Ishikawa (cell line): ENCODE results near the gene FYTTD1.

Experiments used
- CEBPB ChIP-seq: IDR thresholded peaks from 2 replicates; pipeline ENCODE4 v1.6.1; 2012
- CREB1 ChIP-seq: IDR thresholded peaks from 2 replicates; pipeline ENCODE4 v1.6.1; 2012; ENCODE audit warnings: low read depth
- EGR1 ChIP-seq: IDR thresholded peaks from 2 replicates; pipeline ENCODE4 v1.6.1; 2012
- EP300 ChIP-seq: IDR thresholded peaks from 2 replicates; pipeline ENCODE4 v1.6.1; 2012; ENCODE audit warnings: borderline replicate concordance
- RAD21 ChIP-seq: IDR thresholded peaks from 2 replicates; pipeline ENCODE4 v1.6.1; 2012; ENCODE audit warnings: low read depth
- YY1 ChIP-seq: IDR thresholded peaks from 2 replicates; pipeline ENCODE4 v1.6.1; 2012; ENCODE audit warnings: low read depth
- TF ChIP-seq, protein P1 (sequence below): IDR thresholded peaks from 2 replicates; pipeline ENCODE4 v1.6.1; 2012
- TF ChIP-seq, protein P2 (sequence below): IDR thresholded peaks from 2 replicates; pipeline ENCODE4 v1.6.1; 2012; ENCODE audit warnings: low read depth, mild to moderate bottlenecking

DNA sequence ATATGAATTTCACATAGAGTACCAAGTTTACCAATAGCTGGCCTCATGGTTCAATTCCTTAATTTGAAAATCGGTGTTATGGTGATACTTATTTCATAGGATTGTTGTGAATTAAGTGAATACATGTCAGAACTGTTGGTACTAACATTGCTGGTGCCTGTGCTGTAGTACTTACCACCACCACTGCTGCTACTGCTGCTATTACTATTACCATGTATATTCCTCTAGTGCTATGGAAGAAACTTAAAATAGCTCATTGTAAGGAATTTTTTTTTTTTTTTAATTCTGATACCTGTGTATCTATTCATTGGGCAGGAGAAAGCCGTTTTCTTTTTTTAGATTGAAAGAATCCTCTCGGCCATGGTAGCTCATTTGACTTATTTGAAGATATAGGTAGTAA, 3.6 kb downstream of the FYTTD1 start:
- TF ChIP-seq, protein P1, sequence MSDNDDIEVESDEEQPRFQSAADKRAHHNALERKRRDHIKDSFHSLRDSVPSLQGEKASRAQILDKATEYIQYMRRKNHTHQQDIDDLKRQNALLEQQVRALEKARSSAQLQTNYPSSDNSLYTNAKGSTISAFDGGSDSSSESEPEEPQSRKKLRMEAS = no peak
- no peak for TF ChIP-seq RAD21
- TF ChIP-seq, protein P2, sequence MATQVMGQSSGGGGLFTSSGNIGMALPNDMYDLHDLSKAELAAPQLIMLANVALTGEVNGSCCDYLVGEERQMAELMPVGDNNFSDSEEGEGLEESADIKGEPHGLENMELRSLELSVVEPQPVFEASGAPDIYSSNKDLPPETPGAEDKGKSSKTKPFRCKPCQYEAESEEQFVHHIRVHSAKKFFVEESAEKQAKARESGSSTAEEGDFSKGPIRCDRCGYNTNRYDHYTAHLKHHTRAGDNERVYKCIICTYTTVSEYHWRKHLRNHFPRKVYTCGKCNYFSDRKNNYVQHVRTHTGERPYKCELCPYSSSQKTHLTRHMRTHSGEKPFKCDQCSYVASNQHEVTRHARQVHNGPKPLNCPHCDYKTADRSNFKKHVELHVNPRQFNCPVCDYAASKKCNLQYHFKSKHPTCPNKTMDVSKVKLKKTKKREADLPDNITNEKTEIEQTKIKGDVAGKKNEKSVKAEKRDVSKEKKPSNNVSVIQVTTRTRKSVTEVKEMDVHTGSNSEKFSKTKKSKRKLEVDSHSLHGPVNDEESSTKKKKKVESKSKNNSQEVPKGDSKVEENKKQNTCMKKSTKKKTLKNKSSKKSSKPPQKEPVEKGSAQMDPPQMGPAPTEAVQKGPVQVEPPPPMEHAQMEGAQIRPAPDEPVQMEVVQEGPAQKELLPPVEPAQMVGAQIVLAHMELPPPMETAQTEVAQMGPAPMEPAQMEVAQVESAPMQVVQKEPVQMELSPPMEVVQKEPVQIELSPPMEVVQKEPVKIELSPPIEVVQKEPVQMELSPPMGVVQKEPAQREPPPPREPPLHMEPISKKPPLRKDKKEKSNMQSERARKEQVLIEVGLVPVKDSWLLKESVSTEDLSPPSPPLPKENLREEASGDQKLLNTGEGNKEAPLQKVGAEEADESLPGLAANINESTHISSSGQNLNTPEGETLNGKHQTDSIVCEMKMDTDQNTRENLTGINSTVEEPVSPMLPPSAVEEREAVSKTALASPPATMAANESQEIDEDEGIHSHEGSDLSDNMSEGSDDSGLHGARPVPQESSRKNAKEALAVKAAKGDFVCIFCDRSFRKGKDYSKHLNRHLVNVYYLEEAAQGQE = no peak
- no peak for TF ChIP-seq CEBPB
- no peak for TF ChIP-seq CREB1
- TF ChIP-seq EP300 = no peak
- no peak for TF ChIP-seq EGR1
- no peak for TF ChIP-seq YY1
